Activated CD4-positive, alpha-beta T cell treated with anti-CD3 and anti-CD28 coated beads, Interleukin-10, Interleukin-2, amounts not matched to agents 100 ng/mL and 50 ng/mL, durations not matched to agents 16 hours and 8 hours (primary cell): ENCODE data around the gene ZNF462.
"Not testable (repeated sequence)": the region's sequence is repeated elsewhere in the genome, so short reads cannot be mapped to it uniquely, and the experiment has no call there.

Experiments used
- DNase-seq: peaks from one replicate; pipeline ENCODE4 v3.0.0-alpha.2; 2020

ZNF462 gene

DNA sequence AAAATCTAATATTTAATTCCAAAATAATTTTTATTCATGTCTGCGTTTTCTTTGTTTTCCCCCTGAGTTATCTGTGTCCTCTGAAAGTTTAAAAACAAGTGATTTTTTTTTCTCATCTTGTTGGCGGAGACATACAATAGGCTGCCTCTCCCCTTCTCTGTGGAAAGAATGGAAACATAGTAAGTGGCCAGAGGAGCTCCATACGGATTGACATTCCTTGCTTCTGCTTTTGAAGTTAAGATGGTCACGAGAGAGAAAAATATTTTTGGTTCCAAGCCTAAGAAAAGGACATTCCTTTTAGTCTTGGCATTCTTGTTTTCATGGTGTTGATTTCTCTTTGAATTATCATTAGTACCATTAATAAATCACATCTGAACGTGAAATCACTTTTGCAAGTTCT, 28.3 kb downstream of the ZNF462 start:
- no peak for DNase-seq

DNA sequence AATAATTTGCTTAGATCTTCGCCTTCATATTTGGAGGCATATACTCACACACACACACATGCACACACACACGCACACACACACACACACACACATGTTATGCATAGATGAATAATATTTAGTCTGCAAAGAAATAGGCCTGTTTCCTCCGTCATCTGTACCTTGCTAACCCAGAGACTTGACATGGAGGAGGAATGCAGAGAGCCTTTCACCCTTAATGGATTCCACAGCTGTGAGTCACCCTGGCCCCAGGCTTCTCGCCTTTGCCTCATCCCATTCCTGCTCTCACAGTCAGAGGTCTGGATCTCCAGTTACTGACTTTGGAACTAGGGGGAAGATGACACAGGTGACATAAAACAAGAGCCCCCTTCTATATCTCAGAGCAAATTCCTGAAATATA, 29.7 kb downstream of the ZNF462 start:
- DNase-seq = no peak

DNA sequence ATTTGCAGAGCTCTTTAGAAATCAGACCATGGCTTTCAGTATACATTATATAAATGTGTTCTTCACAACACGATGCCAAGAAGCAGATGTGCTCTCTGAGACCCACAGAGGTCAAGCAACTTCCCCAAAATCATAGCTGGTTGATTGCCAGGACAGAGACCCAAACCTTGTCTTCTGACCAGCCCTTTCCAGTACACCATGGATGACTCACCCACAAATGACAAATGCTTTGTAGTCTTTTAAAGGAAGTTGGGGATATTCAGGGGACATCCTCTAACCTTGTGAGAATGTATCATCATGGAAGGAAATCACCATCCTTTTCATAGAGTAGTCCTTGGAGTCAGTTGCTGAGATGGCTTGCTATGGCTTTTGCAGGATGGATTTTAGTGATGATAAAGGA, 30.1 kb downstream of the ZNF462 start:
- DNase-seq = no peak

DNA sequence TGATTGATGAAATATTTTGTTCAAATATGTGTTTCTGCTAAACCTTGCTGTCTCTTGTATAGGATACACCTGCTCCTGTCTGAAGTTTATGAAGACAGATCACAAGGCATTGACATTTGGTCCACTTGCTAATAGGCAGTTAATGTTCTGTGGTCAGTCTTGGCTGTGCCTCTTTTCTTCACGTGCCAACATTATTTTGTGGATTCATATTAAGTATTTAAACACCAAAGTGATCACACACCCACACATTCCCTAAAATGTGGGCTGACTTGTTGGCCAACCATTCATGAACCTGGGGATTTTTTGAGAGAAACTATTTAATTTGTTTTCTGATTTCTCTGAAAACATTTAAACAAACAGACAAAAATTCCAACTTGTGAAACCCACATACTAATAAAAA, 33.7 kb downstream of the ZNF462 start:
- DNase-seq = no peak

DNA sequence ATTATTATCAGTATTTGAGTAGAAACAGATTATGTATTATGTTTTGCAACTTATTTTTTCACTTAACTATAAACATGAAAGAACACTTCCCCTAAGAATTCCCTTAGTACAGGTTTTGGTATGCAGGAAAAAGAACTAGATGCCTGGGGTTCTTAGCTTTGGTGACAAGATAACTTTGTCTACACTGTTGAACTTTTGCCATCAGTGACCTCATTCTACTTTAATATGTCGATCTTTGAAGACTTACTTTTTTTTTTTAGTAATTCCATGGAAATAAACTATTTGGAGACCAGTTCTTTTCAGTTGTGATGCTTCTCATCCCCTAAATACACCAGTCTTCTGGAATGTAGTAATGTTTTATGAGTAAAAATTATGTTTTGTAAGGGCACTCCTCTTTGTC, 34.3 kb downstream of the ZNF462 start:
- no peak for DNase-seq

DNA sequence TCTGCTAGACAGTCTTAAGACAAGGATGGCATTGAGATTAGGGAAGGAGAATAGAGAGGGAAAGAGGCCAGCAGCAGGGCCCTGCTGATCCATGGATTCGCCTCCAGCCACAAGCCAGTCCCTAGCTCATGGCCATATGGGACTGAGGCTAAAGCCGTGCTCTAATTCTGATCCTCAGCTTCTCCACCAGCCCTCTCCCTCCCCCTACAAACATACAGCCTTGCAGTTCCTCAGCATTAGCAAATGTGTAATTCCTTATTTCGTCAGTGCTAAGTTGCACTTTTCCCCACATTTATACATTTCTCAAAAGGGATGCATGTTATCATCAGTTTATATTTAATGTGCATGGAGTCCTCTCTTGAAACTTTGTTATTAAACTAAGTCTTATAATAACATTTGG, 34.8 kb downstream of the ZNF462 start:
- no peak for DNase-seq

DNA sequence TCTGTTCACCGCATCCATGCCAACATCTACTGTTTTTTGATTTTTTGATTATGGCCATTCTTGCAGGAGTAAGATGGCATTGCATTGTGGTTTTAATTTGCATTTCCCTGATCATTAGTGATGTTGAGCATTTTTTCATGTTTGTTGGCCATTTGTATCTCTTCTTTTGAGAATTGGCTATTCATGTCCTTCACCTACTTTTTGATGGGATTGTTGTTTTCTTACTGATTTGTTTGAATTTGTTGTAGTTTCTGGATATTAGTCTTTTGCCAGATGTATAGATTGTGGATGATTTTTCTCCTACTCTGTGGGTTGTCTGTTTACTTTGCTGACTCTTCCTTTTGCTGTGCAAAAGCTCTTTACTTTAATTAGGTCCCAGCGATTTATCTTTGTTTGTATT, 37.6 kb downstream of the ZNF462 start:
- not testable (repeated sequence) for DNase-seq

DNA sequence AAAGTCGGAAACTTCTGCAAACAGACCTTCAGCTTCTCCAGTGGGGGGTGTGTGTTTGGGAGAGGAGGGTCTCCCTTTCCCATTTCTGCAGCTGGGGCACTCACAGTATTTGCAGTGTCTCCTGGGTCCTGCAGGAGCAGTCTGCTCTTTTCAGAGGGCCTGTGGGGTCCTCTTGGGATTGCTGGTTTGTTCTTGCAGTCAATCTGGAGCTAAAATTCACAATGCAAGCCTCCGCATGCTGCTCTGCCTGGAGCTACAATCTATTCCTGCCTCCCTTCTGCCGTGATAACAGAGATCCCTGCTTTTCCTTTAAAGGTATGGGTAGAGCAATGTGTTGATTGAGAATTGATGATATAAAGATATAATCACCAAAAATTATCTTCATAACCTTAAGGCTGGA, 43.2 kb downstream of the ZNF462 start:
- DNase-seq = no peak

DNA sequence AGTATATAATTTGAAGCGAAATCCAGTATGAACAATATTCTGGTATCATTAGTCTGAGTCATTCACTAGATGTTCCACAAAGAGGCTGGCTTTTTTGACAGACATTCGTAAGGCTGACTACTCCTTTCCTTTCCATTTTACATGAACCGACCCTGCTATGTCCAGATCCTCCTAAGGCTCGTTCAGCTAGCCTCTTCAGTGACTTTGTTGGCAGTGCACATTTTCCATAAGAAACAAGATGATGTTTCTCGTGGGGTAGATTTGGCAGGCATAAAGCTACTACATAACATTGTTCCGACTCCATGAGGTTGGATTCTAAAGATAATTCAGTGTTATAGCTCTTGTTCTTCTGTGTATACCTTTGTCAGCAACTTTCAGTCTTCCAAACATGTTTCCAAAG, 49.0 kb downstream of the ZNF462 start:
- DNase-seq = no peak

DNA sequence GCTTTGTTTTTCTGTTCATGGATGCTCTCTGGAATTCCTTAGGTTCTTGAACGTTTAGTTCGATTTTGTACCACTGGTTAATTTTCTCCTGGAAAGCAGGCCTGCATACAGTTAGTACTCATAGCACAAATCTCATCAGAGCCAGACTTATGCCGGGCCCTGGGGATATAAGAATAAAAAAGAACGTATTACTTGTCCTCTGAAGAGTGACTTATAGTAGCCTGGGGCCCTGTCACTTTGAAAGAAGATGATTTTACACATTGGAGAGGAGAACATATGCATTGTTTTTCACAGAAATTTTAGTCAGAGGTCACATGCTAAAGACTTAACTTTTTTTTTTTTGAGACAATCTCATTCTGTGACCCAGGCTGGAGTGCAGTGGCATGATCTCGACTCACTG, 50.3 kb downstream of the ZNF462 start:
- no peak for DNase-seq

DNA sequence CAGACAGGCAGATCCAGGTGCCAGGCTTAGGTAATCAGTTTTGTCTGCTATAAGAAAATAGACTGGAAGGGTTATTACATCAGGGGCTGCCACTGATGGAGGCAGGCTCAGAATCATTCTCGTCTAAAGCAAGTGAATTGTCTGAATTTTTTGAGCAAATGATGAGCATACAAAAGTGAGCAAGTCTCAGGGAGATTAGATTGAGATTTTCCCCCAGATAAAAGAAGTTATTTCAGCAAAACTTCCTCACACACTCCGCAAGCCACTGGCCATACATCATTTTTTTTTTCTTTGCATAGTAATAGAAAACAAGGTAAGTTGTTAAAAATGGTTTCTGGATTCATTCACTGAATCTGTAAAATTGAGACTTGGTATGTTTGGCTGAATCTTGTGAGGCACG, 52.9 kb downstream of the ZNF462 start:
- no peak for DNase-seq

DNA sequence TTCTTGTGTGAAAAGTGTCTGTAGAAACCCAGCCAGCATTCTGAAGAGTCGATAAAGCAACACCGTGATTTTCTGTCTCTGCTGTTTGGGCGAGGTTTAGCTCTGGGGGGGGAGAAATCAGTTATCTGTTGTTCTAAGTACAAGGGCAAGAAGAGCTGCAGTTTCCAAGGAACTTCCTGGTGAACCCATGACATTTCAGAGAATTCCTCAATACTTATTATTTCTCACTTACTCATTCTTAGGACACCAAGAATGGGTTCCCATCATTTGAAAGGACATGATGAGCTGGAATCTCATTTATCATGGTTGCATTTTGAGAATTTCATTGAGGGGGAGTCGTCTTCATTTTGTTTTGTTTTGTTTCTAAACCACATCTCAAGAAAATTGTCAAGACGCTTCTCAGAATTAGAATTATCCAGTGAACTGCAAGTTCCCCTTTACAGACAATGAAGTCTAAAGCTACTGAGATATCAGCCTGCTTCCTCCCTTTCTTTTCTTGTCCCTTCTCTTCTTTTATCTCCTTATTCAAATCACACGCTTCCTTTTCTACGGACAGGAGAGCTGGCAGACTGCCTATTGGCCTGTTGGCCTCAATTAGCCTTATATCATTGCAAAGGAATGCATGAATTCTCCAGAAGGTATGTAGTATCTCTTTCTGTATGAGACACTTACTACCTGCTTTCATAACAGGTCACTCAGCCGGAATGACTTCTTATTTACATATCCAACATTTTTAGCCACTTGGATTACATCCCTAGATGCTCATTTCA, 53.7 kb downstream of the ZNF462 start:
- no peak for DNase-seq

DNA sequence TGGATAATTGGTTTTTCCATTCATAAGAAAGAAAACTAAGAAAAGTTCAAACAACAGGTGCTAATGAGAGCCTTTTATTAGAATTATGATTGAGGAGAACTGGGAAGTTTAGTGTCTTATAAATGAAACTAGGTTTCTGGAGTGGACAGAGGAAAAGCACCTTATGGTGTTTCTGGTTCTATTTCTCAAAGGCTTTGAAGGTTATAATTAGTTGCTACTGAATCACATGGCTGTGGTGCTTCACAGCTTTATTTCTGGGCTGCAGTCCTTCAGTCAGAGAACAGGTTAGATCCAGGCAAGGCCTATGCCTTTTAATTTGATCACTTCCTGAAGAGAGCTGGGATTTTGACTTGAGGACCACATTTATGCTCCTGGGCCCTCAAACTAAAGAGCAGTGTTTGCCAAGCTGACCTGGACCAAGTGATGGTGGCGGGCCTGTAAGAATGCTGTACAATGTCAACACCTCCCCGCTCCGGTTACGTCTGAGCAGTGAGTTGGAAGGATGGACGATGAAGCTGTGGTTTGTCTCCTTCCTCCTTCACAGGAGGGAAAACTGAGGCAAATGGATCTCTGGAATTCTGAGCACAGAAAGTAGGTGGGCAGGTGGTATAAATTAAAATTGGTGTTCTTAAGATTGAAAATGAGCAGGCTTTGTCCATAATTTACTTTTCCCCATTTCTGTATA, 56.0 kb downstream of the ZNF462 start:
- DNase-seq = no peak

DNA sequence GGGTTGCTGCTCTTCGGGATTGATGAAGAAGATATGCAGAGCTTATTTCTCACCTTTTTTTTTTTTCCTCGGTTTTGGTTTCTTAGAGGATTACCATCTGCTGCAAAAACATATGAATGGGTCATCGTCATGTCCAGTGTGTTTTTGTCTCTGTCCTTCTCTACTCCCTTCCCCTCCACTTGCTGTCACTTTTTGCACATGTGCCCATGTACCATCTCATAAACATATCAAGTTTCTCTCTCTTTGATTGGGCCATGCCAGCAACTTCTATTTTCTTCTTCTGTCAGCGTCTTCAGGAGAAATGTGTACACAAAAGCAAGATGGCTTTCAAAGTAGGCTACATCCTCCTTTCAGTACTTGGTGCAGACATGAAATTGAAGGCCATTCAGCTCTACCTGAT, 57.1 kb downstream of the ZNF462 start:
- DNase-seq = no peak

DNA sequence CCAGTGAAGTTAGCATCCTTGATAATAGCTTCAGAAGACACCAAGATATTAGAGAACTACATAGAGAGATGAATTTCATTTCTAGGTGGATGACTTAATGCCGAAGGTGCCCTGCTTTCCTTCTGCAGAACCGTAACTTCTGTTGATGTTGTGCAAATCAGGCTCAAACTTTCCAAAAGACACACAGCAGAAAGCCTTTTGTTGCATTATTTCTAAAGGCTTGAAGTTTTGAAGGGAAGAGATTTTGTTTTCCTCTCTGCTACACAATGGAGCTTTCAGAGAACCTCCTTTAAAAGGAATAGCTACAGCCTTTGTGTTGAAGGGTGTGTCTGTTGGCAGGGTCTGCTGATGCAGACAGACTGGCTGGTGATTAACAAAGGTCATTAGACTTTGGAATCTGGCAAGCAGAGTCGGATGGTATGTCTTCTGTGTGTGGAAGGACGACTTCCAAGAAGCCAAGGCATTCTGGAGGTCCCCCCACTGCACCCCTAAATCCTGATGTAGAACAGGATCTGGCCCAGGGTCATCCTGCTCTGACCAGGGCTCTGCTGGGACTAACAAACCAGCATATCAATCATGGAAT, 57.8 kb downstream of the ZNF462 start:
- DNase-seq = no peak

DNA sequence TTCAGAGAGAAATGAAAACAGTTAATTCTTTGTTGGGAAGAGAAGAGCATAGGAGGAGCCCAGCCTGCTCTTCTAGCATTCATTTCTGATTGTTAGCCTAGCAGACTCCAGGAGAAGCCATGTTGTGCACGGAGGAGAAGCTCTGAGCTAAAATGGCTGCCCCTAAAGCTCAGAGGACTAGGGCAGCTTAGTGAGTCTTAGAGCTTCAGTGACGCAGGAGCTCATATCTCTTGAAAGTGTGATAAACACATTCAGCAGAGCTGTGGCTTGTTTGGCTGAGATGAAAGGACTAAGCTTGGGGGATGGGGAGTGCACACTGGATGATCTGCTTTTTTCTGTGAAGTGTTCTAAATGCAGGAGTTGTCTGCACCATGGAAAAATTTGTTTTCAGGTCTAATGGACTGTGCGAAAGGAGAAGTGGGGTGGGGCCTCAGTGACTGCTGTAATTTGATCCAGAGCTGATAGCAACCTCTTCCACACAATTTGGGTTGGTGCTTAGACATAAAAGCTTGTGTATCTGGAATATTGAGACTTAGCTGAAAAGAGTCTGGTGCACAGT, 58.5 kb downstream of the ZNF462 start:
- no peak for DNase-seq

DNA sequence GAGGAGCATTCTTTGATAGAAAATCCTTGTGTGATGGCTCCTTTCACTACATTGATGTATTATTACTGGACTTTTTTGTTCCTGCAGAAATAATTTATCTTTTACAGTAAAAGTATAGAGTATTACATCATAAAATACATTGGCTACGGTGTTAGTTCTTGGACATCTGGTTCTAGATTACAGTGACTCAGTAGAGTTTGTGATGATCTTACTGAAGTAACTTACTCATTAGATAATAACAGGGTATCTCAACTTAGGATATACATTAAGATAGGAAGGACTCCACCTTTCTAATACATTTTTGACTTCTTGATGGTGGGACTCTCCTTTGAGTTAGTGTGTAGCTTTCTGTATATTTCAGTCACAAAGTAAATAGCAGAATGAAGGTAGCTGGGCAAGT, 59.1 kb downstream of the ZNF462 start:
- no peak for DNase-seq

DNA sequence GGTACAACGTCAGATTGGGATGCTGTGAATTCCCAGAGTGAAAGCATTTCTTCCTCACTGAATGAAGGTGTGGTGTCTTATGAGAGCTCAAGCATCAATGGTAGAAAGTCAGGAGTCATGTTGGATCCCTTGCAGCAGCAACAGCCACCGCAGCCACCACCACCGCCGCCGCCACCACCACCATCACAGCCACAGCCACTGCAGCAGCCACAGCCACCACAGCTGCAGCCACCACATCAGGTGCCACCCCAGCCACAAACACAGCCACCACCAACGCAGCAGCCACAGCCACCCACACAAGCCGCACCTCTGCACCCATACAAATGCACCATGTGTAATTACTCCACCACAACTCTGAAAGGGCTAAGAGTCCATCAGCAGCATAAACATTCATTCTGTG, 62.4 kb downstream of the ZNF462 start:
- no peak for DNase-seq

DNA sequence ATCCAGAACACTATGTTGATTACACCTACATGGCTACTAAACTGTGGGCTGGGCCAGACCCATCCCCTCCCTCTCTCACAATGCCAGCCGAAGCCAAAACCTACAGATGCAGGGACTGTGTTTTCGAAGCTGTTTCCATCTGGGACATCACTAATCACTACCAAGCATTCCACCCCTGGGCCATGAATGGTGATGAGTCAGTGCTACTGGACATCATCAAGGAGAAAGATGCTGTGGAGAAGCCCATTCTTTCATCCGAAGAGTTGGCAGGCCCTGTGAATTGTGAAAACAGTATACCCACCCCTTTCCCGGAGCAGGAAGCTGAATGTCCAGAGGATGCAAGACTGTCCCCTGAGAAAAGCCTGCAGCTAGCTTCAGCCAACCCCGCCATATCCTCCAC, 65.0 kb downstream of the ZNF462 start:
- DNase-seq = no peak

DNA sequence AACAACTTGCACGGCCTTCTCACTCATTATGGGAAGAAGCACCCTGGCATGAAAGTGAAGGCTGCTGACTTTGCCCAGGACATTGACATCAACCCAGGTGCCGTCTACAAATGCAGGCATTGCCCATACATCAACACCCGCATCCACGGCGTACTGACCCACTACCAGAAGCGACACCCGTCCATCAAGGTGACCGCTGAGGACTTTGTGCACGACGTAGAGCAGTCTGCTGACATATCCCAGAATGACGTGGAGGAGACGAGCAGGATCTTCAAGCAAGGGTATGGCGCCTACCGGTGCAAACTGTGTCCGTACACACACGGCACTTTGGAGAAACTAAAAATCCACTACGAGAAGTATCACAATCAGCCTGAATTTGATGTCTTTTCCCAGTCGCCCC, 65.4 kb downstream of the ZNF462 start:
- no peak for DNase-seq

DNA sequence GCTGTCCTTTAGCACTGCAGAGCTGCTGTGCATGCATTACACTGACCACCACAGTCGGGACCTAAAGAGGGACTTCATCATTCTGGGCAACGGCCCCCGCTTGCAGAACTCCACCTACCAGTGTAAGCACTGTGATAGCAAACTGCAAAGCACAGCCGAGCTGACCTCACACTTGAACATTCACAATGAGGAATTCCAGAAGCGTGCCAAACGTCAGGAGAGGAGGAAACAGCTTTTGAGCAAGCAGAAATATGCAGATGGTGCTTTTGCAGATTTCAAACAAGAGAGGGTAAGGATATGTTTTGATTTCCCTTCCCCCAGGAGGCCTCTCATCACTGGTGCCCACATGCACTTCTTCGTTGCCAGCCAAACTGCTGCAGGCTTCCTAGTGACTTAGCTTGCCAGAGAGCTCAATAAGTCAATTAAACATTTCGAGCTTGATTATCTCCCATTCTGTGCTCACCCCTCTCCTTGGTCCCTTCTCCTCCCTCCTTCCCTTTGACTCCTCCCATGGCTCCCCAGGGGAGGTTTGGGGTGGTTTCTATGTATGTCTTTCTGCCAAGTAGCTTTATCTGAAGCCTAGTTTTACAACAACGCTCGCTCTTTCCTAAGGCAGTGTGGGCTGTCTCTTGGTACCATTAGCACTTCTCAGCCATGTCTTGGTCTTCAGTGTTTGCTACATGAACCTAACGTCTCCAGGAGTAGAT, 66.7 kb downstream of the ZNF462 start:
- DNase-seq = no peak

DNA sequence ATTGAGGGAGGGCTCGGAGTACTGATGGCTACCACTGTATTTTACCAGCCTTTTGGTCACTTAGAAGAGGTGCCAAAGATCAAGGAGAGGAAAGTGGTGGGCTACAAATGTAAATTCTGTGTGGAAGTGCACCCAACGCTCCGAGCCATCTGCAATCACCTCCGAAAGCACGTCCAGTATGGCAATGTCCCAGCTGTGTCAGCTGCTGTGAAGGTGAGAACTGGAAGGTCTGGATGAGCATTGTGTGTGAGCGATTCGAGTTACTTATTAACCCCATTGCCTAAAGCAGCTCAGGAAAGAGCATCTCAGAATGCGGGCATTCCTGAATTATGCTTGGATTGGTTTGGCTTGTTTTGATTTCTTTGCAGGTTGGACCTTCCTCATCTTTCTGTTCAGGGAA, 67.5 kb downstream of the ZNF462 start:
- DNase-seq = no peak

DNA sequence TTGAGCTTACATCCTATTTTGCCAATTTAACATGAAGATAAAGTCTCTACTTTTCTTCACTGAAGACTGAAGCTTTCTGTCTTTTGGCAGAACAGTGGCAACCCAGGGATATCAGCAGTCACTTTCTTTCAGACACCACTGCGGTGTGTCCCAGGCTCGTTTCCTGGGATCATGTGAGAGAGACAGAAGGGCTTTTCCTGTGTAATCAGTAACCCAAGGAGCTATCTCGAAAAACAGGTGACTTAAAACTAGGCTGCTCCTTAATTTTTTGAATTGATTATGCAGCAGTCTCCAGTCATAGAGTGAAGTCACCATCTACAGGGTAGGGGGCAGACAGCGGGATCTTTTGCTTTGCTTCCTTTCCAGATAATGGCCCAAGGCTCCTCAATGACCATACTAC, 68.5 kb downstream of the ZNF462 start:
- no peak for DNase-seq

DNA sequence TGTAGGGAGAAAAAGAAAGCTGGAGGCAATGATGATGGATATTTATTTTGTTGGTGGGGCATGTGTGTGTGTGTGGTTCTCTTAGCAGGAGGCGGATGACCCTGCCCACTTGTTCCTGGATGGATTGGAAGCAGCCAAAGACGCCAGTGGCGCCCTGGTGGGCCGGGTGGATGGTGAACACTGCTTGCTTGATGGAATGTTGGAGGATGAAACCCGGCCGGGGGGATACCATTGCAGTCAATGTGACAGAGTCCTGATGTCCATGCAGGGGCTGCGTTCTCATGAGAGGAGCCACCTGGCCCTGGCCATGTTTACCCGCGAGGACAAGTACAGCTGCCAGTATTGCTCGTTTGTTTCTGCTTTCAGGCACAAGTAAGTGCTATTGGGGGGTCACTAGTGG, 69.2 kb downstream of the ZNF462 start:
- no peak for DNase-seq
